K562 (cell line): ENCODE measurements around the gene NRARP. TPM values are rescaled to one million over a fixed set of nuclear protein-coding genes. Genes with fewer than 3 reads are reported as not detected.
A peak's percentile ranks its signal among the peaks of the same experiment; 100 is the strongest.

Experiments
- ARID2 ChIP-seq: fragments of 450-650 bp; IDR thresholded peaks from 2 replicates; pipeline ENCODE4 v1.6.1; 2017; ENCODE audit warnings: antibody characterized with exemption, mild to moderate bottlenecking
- ATF7 ChIP-seq: fragments of 450-650 bp; IDR thresholded peaks from 2 replicates; pipeline ENCODE4 v1.7.1; 2014; ENCODE audit warnings: mild to moderate bottlenecking, moderate library complexity
- CHD1 ChIP-seq: fragments of 200-600 bp; sonication (generic); IDR thresholded peaks from one replicate; pipeline ENCODE4 v1.6.1; 2012; ENCODE audit warnings: mild to moderate bottlenecking, moderate library complexity, low read length, inconsistent platforms
- GATA2 ChIP-seq: sonication (generic); formaldehyde crosslinking; IDR thresholded peaks from 2 replicates; pipeline ENCODE4 v1.4.0; 2020; ENCODE audit warnings: mild to moderate bottlenecking, missing genetic modification reagents
- HNRNPLL ChIP-seq: fragments of 200-400 bp; formaldehyde crosslinking; IDR thresholded peaks from 2 replicates; pipeline ENCODE4 v1.6.1; 2017; ENCODE audit warnings: low read length, low read depth, mild to moderate bottlenecking; ENCODE audit not compliant: poor library complexity, severe bottlenecking
- HSF4 ChIP-seq: fragments of 250-450 bp; sonication (Bioruptor Pico); IDR thresholded peaks from 2 replicates; pipeline ENCODE4 v2.1.2; 2022; ENCODE audit warnings: mild to moderate bottlenecking, moderate library complexity, borderline replicate concordance
- JUND ChIP-seq, 2 experiments: IDR thresholded peaks; 2 replicates in 1 of 2; 3 replicates in 1 of 2; pipeline ENCODE4 v1.6.1; 2011; ENCODE audit warnings: borderline replicate concordance in 2 of 2, low read depth in 2 of 2, low read length in 2 of 2, improper control_type of control experiment in 1 of 2, missing biosample characterization in 1 of 2, missing genetic modification characterization in 1 of 2, missing genetic modification reagents in 1 of 2
- MCM5 ChIP-seq: fragments of 450-650 bp; IDR thresholded peaks from 2 replicates; pipeline ENCODE4 v1.6.1; 2016; ENCODE audit warnings: low read depth
- MECOM ChIP-seq: fragments of 250-450 bp; sonication (Bioruptor Pico); IDR thresholded peaks from 2 replicates; pipeline ENCODE4 v1.8.0; 2022; ENCODE audit warnings: inconsistent platforms
- NEUROD1 ChIP-seq: fragments of 150-350 bp; IDR thresholded peaks from 2 replicates; pipeline ENCODE4 v1.6.1; 2014; ENCODE audit warnings: borderline replicate concordance, low read length, low read depth; ENCODE audit not compliant: partially characterized antibody
- PTBP1 ChIP-seq: fragments of 200-400 bp; formaldehyde crosslinking; IDR thresholded peaks from 2 replicates; pipeline ENCODE4 v1.6.1; 2017; ENCODE audit warnings: low read depth, low read length
- RNF2 ChIP-seq: sonication (generic); IDR thresholded peaks from 2 replicates; pipeline ENCODE4 v1.6.1; 2016
- SAFB2 ChIP-seq: fragments of 200-400 bp; formaldehyde crosslinking; IDR thresholded peaks from 2 replicates; pipeline ENCODE4 v1.6.1; 2018; ENCODE audit warnings: borderline replicate concordance, low read length, low read depth, moderate library complexity; ENCODE audit not compliant: severe bottlenecking
- ZNF175 ChIP-seq: fragments of 200-800 bp; sonication (Bioruptor generic); IDR thresholded peaks from 2 replicates; pipeline ENCODE4 v1.6.1; 2016; ENCODE audit warnings: low read depth, mild to moderate bottlenecking, missing genetic modification characterization, missing compliant biosample characterization
- ZNF766 ChIP-seq: fragments of 200-800 bp; sonication (Bioruptor generic); conservative IDR thresholded peaks from 2 replicates; pipeline ENCODE4 v1.6.1; 2016; ENCODE audit warnings: missing genetic modification characterization, missing compliant biosample characterization
- polyA plus RNA-seq, 8 experiments: library from polyadenylated mRNA; depleted of rRNA in 4 of 8; stranded (reverse) in 5 of 8; unstranded in 3 of 8; fragments of >200 nt; fragmentation: Nextera tagmentation in 2 of 8; fragmentation: Illumina TruSeq in 1 of 8; extraction: Ambion mirVana in 2 of 8; extraction: Trizol in 1 of 8; gene quantifications; 2 replicates each; pipeline versions ENCODE4 v1.2.1 to v1.2.3, GENCODE V29; 2011 to 2014; ENCODE audit warnings: inconsistent platforms in 1 of 8, missing spikeins in 1 of 8
- total RNA-seq, 7 experiments: library from RNA; depleted of rRNA in 6 of 7; stranded (reverse); fragments of >200 nt in 6 of 7; fragmentation: Illumina TruSeq in 2 of 7; extraction: Trizol in 2 of 7; gene quantifications; 2 replicates each; pipeline versions ENCODE4 v1.2.1 to v1.2.3, GENCODE V29; 2011 to 2021; ENCODE audit warnings: low replicate concordance in 1 of 7
- TF ChIP-seq, protein P1 (sequence below): sonication (generic); formaldehyde crosslinking; IDR thresholded peaks from 2 replicates; pipeline ENCODE4 v1.8.1; 2023; ENCODE audit warnings: mild to moderate bottlenecking, missing genetic modification reagents
- TF ChIP-seq, protein P2 (sequence below), 2 experiments: fragments of 200-800 bp in 1 of 2; sonication (Bioruptor generic) in 1 of 2; sonication (generic) in 1 of 2; formaldehyde crosslinking in 1 of 2; IDR thresholded peaks in 1 of 2; conservative IDR thresholded peaks in 1 of 2; 2 replicates each; pipeline versions ENCODE4 v1.5.0 to v1.6.1; 2016 to 2020; ENCODE audit warnings: missing compliant biosample characterization in 1 of 2, missing genetic modification characterization in 1 of 2, missing genetic modification reagents in 1 of 2
- TF ChIP-seq, protein P3 (sequence below): IDR thresholded peaks from 3 replicates; pipeline ENCODE4 v1.6.1; 2011; ENCODE audit warnings: borderline replicate concordance, mild to moderate bottlenecking; ENCODE audit not compliant: insufficient read length, insufficient read depth
- TF ChIP-seq, protein P4 (sequence below), 2 experiments: fragments of 150-350 bp in 1 of 2; IDR thresholded peaks; 2 replicates each; pipeline ENCODE4 v1.6.1; 2012 to 2016; ENCODE audit warnings: low read depth in 2 of 2, low read length in 2 of 2, mild to moderate bottlenecking in 1 of 2, moderate library complexity in 1 of 2

The NRARP gene
- total and polyA plus RNA-seq, 9 of the 15 experiments (the other 6 are each of a cell fraction or from before 2014, with no cell fraction given), result 2.0 to 24.5 (median 7.2) TPM; not detected in 2

DNA sequence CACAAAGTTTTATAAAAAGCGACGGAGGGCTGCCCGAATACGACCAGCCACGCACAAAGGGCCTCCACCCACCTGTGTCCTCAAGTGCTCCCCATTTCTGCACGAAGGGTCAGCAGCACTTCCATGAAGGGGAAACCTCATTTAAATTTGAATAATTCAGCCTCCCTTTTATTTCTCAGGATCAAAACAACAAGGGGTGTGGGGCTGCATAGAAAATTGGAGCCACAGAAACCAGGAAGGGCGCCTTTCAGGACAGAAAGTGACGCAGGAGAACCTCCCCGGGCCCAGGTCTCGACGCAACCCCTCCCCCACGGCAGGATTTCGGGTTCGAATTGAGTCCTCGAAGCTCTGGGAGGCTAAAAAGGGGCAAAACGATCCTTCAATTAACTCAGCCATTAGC, 2.1 kb downstream of the NRARP start (continued):
- TF ChIP-seq ZNF766 (CRISPR knock-in tag), result peak; percentile 89
- no peak for TF ChIP-seq SAFB2
- no peak for TF ChIP-seq ARID2
- TF ChIP-seq RNF2, result no peak
- peak; percentile 50 for TF ChIP-seq NEUROD1
- TF ChIP-seq, protein P1, sequence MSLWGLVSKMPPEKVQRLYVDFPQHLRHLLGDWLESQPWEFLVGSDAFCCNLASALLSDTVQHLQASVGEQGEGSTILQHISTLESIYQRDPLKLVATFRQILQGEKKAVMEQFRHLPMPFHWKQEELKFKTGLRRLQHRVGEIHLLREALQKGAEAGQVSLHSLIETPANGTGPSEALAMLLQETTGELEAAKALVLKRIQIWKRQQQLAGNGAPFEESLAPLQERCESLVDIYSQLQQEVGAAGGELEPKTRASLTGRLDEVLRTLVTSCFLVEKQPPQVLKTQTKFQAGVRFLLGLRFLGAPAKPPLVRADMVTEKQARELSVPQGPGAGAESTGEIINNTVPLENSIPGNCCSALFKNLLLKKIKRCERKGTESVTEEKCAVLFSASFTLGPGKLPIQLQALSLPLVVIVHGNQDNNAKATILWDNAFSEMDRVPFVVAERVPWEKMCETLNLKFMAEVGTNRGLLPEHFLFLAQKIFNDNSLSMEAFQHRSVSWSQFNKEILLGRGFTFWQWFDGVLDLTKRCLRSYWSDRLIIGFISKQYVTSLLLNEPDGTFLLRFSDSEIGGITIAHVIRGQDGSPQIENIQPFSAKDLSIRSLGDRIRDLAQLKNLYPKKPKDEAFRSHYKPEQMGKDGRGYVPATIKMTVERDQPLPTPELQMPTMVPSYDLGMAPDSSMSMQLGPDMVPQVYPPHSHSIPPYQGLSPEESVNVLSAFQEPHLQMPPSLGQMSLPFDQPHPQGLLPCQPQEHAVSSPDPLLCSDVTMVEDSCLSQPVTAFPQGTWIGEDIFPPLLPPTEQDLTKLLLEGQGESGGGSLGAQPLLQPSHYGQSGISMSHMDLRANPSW (CRISPR knock-in tag), result no peak
- TF ChIP-seq ZNF175, result no peak
- no peak for TF ChIP-seq MCM5
- TF ChIP-seq, protein P2, sequence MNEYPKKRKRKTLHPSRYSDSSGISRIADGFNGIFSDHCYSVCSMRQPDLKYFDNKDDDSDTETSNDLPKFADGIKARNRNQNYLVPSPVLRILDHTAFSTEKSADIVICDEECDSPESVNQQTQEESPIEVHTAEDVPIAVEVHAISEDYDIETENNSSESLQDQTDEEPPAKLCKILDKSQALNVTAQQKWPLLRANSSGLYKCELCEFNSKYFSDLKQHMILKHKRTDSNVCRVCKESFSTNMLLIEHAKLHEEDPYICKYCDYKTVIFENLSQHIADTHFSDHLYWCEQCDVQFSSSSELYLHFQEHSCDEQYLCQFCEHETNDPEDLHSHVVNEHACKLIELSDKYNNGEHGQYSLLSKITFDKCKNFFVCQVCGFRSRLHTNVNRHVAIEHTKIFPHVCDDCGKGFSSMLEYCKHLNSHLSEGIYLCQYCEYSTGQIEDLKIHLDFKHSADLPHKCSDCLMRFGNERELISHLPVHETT (CRISPR knock-in tag; conservative IDR thresholded peaks at IDR 0.05 in 1 of 2, IDR thresholded peaks at IDR 0.05 in 1 of 2), result no peak
- TF ChIP-seq, protein P3, sequence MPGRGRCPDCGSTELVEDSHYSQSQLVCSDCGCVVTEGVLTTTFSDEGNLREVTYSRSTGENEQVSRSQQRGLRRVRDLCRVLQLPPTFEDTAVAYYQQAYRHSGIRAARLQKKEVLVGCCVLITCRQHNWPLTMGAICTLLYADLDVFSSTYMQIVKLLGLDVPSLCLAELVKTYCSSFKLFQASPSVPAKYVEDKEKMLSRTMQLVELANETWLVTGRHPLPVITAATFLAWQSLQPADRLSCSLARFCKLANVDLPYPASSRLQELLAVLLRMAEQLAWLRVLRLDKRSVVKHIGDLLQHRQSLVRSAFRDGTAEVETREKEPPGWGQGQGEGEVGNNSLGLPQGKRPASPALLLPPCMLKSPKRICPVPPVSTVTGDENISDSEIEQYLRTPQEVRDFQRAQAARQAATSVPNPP, result no peak
- no peak for TF ChIP-seq JUND (IDR thresholded peaks at IDR 0.05; ENCODE audit: borderline replicate concordance, low read depth, low read length)
- 0 out of 3 replicates have a peak, but pooled peaks have one; percentile 12 for TF ChIP-seq JUND (tag; IDR thresholded peaks at IDR 0.05; ENCODE audit: borderline replicate concordance, low read depth, low read length)
- TF ChIP-seq GATA2 (CRISPR knock-in tag), result no peak
- no peak for TF ChIP-seq MECOM (CRISPR knock-in tag)
- TF ChIP-seq, protein P4, sequence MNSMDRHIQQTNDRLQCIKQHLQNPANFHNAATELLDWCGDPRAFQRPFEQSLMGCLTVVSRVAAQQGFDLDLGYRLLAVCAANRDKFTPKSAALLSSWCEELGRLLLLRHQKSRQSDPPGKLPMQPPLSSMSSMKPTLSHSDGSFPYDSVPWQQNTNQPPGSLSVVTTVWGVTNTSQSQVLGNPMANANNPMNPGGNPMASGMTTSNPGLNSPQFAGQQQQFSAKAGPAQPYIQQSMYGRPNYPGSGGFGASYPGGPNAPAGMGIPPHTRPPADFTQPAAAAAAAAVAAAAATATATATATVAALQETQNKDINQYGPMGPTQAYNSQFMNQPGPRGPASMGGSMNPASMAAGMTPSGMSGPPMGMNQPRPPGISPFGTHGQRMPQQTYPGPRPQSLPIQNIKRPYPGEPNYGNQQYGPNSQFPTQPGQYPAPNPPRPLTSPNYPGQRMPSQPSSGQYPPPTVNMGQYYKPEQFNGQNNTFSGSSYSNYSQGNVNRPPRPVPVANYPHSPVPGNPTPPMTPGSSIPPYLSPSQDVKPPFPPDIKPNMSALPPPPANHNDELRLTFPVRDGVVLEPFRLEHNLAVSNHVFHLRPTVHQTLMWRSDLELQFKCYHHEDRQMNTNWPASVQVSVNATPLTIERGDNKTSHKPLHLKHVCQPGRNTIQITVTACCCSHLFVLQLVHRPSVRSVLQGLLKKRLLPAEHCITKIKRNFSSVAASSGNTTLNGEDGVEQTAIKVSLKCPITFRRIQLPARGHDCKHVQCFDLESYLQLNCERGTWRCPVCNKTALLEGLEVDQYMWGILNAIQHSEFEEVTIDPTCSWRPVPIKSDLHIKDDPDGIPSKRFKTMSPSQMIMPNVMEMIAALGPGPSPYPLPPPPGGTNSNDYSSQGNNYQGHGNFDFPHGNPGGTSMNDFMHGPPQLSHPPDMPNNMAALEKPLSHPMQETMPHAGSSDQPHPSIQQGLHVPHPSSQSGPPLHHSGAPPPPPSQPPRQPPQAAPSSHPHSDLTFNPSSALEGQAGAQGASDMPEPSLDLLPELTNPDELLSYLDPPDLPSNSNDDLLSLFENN (IDR thresholded peaks at IDR 0.05; ENCODE audit: low read depth in 2 of 2, low read length in 2 of 2), result no peak
- TF ChIP-seq PTBP1, result no peak
- no peak for TF ChIP-seq ATF7
- TF ChIP-seq CHD1, result peak; percentile 40
- TF ChIP-seq HSF4 (CRISPR knock-in tag), result no peak
- no peak for TF ChIP-seq HNRNPLL
